ENCODE results near the gene TOGARAM1. TPM values are rescaled to one million over a fixed set of nuclear protein-coding genes. Genes with fewer than 3 reads are reported as not detected.

Gene TOGARAM1
- total RNA-seq, 1 donor from 2014 or later: 9.8 TPM

DNA sequence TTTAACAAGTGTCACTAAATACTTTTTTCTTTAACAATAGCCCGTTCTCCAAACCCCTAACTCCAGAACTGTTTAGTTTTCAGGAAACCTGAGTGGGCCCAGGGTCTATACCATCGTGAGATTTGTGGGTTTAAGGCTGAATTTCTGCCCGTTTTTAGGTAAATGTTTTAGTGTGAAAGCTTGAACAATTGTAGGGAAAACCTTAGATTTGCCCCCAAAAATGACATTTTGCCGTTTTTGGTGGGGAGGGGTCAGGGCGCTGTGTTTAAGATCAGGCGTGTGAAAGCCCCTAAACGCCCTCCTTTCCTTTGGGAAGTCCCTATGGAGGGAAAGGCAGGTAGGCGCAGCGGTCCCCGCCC lies 121.6 kb downstream of the TOGARAM1 start:
- intact Hi-C loops (cut with micrococcal nuclease): no loop called here

DNA sequence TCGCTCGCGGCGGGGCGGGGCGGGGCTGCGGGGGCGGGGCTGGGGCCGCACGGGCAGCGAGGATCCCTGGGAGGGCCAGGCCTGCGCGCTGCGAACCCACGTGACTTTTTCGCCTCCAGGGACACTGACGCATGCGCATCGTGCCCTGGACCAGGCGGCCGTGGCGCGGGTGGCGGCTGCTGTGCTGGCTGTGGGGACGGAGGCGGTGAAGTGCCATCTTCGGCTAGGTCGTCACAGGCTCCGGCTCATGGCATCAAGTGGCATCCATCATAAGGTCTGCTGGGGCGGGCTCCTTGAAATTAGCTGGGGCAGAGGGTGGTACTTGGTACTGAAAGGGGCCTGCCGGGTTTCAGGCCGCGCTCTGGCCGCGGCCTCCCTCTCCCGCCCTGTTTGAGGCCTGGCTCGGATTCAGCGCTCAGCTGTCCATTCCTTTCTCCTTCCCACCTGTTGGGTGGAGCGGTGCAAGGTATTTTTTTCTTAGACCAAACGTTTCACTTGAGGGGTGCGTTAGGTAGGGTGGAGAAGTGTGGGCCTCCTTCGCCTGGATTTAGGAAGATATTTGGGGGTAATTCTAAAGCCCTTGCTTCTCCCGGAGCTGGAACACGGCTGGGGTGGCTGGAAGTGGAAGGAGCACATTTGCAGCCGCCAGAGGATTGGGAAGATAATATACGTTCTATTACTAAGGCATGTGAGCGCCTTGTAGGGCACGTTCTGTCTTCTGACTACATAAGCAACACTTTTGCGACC lies 122.2 kb downstream of the TOGARAM1 start, which contains the start of gene PRPF39:
TSS of gene PRPF39 (plus strand) at position 141 of the 747 bp plus-strand sequence. CDS start 11,124 bp downstream, outside the sequence.
- intact Hi-C loops (cut with micrococcal nuclease): loop anchor here (1.0 kb wide), 4 partner anchors 50 to 187 kb away; partner anchors contain the start of genes FKBP3, KLHL28 and MIS18BP1

DNA sequence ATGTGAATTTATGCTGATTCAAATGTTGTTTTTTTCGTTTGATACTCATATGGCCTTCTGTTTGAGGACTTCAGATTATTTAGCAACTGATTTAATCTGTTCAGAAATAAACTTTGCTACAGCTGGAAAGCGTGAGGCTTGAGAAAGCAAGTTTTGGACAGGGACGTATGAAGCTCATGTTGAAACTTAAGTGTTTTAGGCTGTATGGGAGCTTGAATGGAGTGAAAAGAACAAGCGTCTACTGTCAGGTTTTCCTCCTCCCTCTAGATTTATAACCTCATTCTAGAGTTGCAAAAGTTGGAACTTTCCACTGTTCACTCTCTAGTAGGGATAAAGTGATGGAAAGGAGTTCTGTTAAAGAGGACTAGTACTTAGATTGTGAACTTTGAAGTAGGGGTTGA lies 123.0 kb downstream of the TOGARAM1 start:
- intact Hi-C loops (cut with micrococcal nuclease): loop anchor here (1.0 kb wide), 4 partner anchors 49 to 188 kb away; partner anchors contain the start of genes FKBP3, KLHL28 and MIS18BP1

DNA sequence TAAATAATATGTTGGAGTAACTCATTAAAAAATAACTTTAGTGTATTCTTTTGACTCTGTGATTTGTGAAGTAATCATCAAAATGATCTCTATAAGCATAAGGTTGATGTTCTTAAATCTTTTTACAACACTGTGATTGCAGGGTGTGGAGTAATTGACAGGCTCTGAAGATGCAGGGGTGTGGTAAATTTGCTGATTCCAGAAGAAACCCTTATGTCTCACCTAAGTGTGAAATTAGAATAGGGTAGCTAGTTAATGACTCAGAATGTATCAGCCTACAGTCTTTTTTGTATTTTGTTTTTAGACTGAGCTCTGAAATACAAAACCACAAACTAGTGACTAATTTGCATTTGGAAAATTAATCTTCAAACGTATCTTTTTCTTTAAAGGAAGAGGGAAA lies 127.8 kb downstream of the TOGARAM1 start:
- intact Hi-C loops (cut with micrococcal nuclease): no loop called here

DNA sequence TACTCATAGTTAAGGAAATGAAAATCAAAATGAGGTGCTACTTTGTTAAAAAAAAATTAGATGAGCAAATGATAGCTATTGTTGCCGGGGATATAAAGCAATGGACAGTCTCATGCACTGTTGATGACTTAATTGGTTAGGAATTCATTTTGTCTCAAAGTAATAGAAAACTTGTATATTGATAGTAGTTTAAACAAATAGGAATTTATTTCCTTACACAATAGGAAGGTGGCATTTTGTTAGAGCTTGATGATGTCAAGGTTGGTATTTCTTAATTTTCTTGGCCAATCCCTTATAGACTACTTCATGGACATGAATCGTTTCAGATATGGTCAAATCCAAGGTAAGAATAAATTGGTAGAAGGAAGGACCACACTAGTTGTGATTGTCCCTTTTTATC lies 129.7 kb downstream of the TOGARAM1 start:
- intact Hi-C loops (cut with micrococcal nuclease): no loop called here

DNA sequence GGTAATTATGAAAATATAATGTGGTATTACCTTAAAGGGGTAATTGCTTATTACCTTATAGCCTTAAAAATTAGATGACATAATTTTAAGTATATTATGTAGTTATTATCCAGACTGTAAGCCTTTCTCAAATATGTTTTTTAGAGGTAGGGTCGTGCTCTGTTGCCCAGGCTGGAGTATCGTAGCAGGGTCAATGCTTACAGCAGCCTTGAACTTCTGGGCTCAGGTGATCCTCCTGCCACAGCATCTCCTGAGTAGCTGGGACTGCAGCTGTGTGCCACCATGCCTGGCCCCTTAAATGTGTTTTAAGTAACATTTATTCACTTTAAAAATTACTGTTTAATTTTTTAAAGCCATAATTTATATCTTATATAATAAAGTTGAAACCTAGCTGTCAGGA lies 132.3 kb downstream of the TOGARAM1 start:
- intact Hi-C loops (cut with micrococcal nuclease): no loop called here

DNA sequence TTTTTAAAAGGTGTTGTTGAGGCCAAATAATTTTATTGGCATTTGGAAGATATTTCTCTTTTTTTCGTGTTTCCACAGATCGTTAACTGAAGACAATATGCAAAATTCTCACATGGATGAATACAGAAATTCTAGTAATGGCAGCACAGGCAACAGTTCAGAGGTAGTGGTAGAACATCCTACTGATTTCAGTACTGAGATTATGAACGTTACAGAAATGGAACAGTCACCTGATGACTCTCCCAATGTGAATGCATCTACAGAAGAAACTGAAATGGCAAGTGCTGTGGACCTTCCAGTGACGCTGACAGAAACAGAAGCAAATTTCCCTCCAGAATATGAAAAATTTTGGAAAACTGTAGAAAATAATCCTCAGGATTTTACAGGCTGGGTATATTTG lies 133.2 kb downstream of the TOGARAM1 start:
- intact Hi-C loops (cut with micrococcal nuclease): no loop called here

DNA sequence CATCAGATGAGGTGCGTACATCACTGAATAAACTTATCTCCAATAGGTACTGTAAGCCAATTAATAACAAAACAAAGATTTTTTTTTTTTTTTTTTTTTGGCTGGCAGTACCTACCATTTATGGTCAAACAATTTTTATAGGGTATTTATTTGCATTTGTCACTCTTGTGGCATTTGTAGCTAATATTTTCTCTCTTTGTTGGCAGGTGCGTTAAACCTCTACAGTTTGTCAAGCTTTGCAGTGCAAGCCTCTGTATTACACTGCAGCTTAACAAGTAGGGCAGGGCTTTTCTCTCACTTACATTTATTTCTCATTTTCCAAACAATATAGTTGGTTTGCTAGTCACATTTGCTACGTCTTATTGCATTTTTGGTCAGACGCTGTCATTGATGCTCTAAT lies 134.2 kb downstream of the TOGARAM1 start:
- intact Hi-C loops (cut with micrococcal nuclease): no loop called here

DNA sequence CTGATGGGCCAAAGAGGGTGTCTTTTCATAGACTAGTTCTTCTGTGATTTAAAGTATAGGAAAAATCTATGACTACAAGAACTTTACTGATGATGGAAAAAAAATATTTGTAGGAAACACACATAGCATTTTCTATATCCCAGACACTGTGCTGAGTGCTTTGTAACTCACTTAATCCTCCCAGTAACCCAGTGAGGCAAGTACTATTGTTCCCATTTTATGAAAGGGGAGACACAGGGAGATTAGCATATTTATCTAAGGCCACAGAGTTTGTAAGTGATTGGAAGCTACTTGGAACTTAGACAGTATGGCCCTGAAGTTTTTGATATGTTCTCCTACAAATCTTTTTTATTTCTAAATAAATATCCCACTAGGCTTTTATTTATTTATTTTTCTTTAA lies 141.8 kb downstream of the TOGARAM1 start:
- intact Hi-C loops (cut with micrococcal nuclease): no loop called here

DNA sequence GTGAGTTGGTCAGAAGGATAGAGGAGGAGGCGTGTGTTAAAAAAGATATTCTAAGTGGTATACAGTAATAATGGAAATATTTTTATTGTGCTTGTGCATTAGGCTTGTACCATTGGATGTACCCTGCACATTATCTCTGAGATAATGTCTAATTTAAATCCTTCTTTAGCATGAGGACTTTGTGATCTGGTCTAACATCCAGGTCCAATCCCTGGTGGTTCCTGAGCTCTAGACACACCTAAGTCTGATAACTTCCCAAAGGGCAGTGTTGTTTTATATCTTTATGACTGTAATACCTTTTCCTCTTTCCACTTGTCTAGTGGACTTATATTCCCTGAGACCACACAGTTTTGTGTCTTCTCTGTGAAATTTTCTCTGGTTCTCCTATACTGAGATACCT lies 142.6 kb downstream of the TOGARAM1 start:
- intact Hi-C loops (cut with micrococcal nuclease): no loop called here

DNA sequence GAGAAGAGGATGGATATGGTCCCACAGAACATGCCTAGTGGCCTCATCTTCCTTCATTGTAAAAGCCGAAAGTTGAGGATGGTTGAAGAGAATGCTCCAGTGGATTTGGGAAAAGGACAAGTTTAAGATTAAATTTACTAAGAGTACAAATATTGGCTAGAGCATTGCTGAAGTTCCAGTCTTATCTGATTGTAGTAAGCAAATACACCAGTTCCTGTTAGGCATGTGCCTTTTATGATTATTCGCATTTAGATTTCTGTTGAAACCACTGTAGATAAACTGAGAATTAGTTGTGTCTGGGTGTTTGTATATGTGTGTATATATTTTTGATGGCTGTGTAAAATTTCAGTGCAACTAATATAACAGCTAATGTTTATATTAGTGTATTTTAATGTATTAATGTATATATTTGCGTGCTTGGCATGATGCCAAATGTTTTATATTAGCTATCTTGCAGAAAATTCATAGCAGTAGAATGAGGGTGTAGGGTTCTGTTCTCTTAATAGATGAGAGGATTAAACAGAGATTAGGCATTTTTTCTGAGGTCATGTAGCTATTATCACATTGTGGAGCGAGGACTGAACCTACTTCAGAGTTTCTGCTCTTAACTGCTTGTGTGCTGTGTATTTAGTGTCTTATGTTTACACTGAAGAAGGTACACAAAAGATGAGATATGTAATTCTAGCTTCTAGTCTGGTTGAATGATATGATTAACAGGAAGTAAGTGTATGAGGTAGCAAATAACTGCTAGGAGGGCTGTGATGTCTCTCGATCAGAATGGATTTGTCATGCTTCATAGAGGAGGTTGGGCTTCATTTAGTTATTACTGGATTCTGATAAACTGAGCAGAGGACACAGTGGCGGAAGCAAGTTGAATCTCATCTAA lies 151.1 kb downstream of the TOGARAM1 start:
- intact Hi-C loops (cut with micrococcal nuclease): no loop called here

DNA sequence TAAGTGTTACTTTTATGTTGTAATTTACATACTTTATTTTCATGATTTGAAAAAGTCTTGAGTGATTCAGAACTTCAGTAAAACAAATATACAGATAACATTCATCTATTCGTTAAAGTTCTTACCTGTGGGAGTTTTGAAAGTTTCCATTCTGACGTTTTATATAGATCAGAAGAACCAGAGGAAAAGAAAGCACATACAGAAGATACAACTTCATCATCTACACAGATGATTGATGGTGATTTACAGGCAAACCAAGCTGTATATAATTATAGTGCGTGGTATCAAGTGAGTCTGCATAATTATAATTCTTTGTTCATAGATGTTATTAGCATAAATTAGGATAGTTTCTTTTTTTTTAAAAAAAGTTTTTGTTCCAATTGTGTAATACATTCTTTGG lies 152.3 kb downstream of the TOGARAM1 start:
- intact Hi-C loops (cut with micrococcal nuclease): no loop called here

DNA sequence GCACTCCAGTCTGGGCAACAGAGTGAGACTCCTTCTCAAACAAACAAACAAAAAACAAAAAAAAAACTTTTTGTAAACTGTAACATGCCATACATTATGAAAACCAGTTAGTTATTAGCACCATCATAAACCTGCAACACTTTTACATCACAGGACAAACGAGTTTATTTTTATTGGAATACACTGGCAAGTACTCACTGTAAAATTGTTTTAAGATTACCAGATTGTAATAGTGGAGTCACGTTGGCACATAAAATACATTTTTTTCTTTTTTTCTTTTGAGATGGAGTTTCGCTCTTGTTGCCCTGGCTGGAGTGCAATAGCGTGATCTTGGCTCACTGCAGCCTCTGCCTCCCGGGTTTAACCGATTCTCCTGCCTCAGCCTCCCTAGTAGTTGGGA lies 156.6 kb downstream of the TOGARAM1 start:
- intact Hi-C loops (cut with micrococcal nuclease): loop anchor here (2.0 kb wide), 1 partner anchor 16 kb away; the partner anchor contains the start of genes FANCM and FKBP3

DNA sequence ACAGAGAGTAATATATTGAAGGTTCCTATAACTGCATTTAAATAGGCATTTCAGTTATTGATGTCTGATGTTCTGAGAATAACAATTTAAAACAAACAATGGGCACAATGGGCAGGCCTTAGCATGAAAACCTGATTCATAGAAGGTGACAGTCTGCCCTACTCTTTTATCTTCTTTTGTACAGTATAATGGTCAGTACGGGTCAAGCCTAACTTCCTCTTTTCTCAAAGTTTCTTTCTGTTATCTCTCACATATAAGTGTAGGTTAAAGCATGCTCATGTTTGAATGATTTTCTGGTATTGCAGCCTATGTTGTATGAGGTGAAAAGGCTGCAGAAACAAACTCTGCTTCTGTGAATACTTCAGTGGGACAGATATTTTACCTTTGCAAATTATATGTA lies 158.1 kb downstream of the TOGARAM1 start:
- intact Hi-C loops (cut with micrococcal nuclease): no loop called here

DNA sequence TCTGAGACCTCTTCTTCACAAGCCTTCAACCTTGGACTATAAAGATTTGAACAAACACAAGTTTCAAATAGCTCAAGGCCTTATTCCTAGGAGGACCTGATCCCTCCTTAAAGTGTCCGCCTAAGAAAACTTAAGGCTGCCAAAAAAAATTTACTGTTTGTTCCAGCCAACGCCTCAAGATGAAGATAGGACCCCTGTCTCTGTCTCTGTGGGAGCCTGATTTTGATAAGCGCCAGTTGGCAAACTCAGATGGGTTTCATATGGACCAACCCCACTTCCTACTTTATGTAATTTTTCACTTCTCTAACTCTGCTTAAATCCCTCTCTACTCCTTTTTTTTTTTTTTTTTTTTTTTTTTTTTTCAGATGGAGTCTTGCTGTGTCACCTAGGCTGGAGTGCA lies 161.3 kb downstream of the TOGARAM1 start:
- intact Hi-C loops (cut with micrococcal nuclease): no loop called here

Other genes with a start within 250 kb of the TOGARAM1 start
- 16.8 and 19.0 TPM in 2 replicates for gene KLHL28, start 243 bp upstream of the TOGARAM1 start, total RNA-seq
- gene PRPF39, start 121.9 kb downstream of the TOGARAM1 start, total RNA-seq: 40.8 and 43.0 TPM in 2 replicates
- 66.7 and 67.0 TPM in 2 replicates for gene FKBP3, start 172.3 kb downstream of the TOGARAM1 start, total RNA-seq
- 17.1 and 17.4 TPM in 2 replicates for gene FANCM, start 173.7 kb downstream of the TOGARAM1 start, total RNA-seq

All from T-helper 2 cell treated with Interferon-gamma antibody and Interleukin-4, amounts not matched to agents 100 ng/mL and 5 ng/mL, for 36 hours (primary cell).